ENCODE results near the gene MATN4.
"Not testable (repeated sequence)": the region's sequence is repeated elsewhere in the genome, so short reads cannot be mapped to it uniquely, and the experiment has no call there.

Gene MATN4

GRCh38 chr20:45308117-45308778 is at the start of gene MATN4:
MATN4 (minus strand) TSS chr20:45308299; CDS start chr20:45305582, 2,717 bp downstream.
- no peak for DNase-seq

GRCh38 chr20:45355209-45356084 is 47.3 kb upstream of the MATN4 start:
- DNase-seq: no peak

- no peak for DNase-seq
Observed at GRCh38 chr20:45354423-45355208, 46.5 kb upstream of the MATN4 start.

GRCh38 chr20:45353746-45354145 is 45.6 kb upstream of the MATN4 start:
- no peak for DNase-seq

- DNase-seq: no peak
Observed at GRCh38 chr20:45352729-45353128, 44.6 kb upstream of the MATN4 start.

GRCh38 chr20:45350795-45351194 is 42.7 kb upstream of the MATN4 start:
- DNase-seq: not testable (repeated sequence)

GRCh38 chr20:45350217-45350616 is 42.1 kb upstream of the MATN4 start:
- no peak for DNase-seq

- DNase-seq: peak; percentile 72
Observed at GRCh38 chr20:45347936-45348778, 40.1 kb upstream of the MATN4 start, which contains the start of gene SDC4. SDC4 (minus strand) TSS chr20:45348424; CDS start chr20:45348384, 40 bp downstream.

- no peak for DNase-seq
Observed at GRCh38 chr20:45347297-45347935, 39.3 kb upstream of the MATN4 start.

GRCh38 chr20:45346851-45347250 is 38.8 kb upstream of the MATN4 start:
- no peak for DNase-seq

- DNase-seq: no peak
Observed at GRCh38 chr20:45346291-45346718, 38.2 kb upstream of the MATN4 start.

GRCh38 chr20:45345104-45345936 is 37.2 kb upstream of the MATN4 start:
- DNase-seq: no peak

GRCh38 chr20:45344168-45344860 is 36.2 kb upstream of the MATN4 start:
- DNase-seq: no peak

- DNase-seq: no peak
Observed at GRCh38 chr20:45343532-45344167, 35.6 kb upstream of the MATN4 start.

GRCh38 chr20:45342855-45343531 is 34.9 kb upstream of the MATN4 start:
- DNase-seq: no peak

- DNase-seq: no peak
Observed at GRCh38 chr20:45341939-45342854, 34.1 kb upstream of the MATN4 start.

- no peak for DNase-seq
Observed at GRCh38 chr20:45341579-45341938, 33.5 kb upstream of the MATN4 start.

GRCh38 chr20:45340951-45341350 is 32.9 kb upstream of the MATN4 start:
- DNase-seq: no peak

All from CD4-positive, alpha-beta T cell treated with Interleukin-21 for 1 hour (primary cell).